Astrocyte (in vitro differentiated cells and primary cell): ENCODE measurements around the gene MCTP1.

Source experiments
- CTCF ChIP-seq: IDR thresholded peaks from 2 replicates; pipeline ENCODE4 v1.5.1; 2011; ENCODE audit warnings: low read depth, mild to moderate bottlenecking, inconsistent platforms, low read length, moderate library complexity; ENCODE audit not compliant: insufficient read depth
- EZH2 ChIP-seq: IDR thresholded peaks from 2 replicates; pipeline ENCODE4 v1.6.1; 2012; ENCODE audit warnings: mild to moderate bottlenecking, low read length, inconsistent platforms; ENCODE audit not compliant: insufficient read depth

- TF ChIP-seq EZH2 (no peak), CTCF (no peak)
Measured at GRCh38 chr5:94857111-94857510, 427.8 kb downstream of the MCTP1 start.
